NCI-H1930 (cell line): ENCODE measurements around the gene CCNT1.
"Not testable (repeated sequence)": the region's sequence is repeated elsewhere in the genome, so short reads cannot be mapped to it uniquely, and the experiment has no call there.

ENCODE experiments used
- DNase-seq, 2 experiments: peaks; one replicate each; lab custom pipeline; 2025; lab: John Stamatoyannopoulos, UW

Gene CCNT1

GRCh38 chr12:48691826-48692487 lies 24.6 kb downstream of the CCNT1 start:
- no peak for DNase-seq

- no peak for DNase-seq
Measured at GRCh38 chr12:48690990-48691389, 25.5 kb downstream of the CCNT1 start.

- no peak for DNase-seq
Measured at GRCh38 chr12:48690436-48690835, 26.1 kb downstream of the CCNT1 start.

GRCh38 chr12:48688836-48689235 lies 27.7 kb downstream of the CCNT1 start:
- no peak for DNase-seq

- no peak for DNase-seq
Measured at GRCh38 chr12:48687592-48687991, 28.9 kb downstream of the CCNT1 start.

- DNase-seq = no peak
Measured at GRCh38 chr12:48686615-48687334, 29.7 kb downstream of the CCNT1 start.

- DNase-seq = no peak
Measured at GRCh38 chr12:48686037-48686595, 30.4 kb downstream of the CCNT1 start.

- DNase-seq = no peak
Measured at GRCh38 chr12:48683534-48683933, 33.0 kb downstream of the CCNT1 start.

- DNase-seq = no peak
Measured at GRCh38 chr12:48682927-48683326, 33.6 kb downstream of the CCNT1 start.

GRCh38 chr12:48682533-48682905 lies 34.0 kb downstream of the CCNT1 start:
- not testable (repeated sequence) for DNase-seq

- peak; percentile 93 to 97 for DNase-seq
Measured at GRCh38 chr12:48681710-48682532, 34.6 kb downstream of the CCNT1 start, which contains the start of gene KANSL2. TSS of gene KANSL2 (minus strand) at chr12:48682238. CDS start at chr12:48681632, 606 bp downstream.

GRCh38 chr12:48681399-48681709 lies 35.2 kb downstream of the CCNT1 start:
- DNase-seq = no peak

- DNase-seq = no peak
Measured at GRCh38 chr12:48680861-48681260, 35.6 kb downstream of the CCNT1 start.

- no peak for DNase-seq
Measured at GRCh38 chr12:48678551-48679185, 37.8 kb downstream of the CCNT1 start.

- no peak for DNase-seq
Measured at GRCh38 chr12:48671231-48671856, 45.2 kb downstream of the CCNT1 start.

- no peak for DNase-seq
Measured at GRCh38 chr12:48668996-48669395, 47.5 kb downstream of the CCNT1 start.

GRCh38 chr12:48659863-48660262 lies 56.6 kb downstream of the CCNT1 start:
- DNase-seq = no peak

GRCh38 chr12:48651681-48652080 lies 64.8 kb downstream of the CCNT1 start:
- DNase-seq = no peak

- DNase-seq = not testable (repeated sequence)
Measured at GRCh38 chr12:48645354-48645753, 71.2 kb downstream of the CCNT1 start.

GRCh38 chr12:48643011-48643410 lies 73.5 kb downstream of the CCNT1 start:
- DNase-seq = no peak

- DNase-seq = not testable (repeated sequence)
Measured at GRCh38 chr12:48641752-48642555, 74.6 kb downstream of the CCNT1 start.
